Liver (tissue), 9 donors: ENCODE measurements around the gene SUSD4. TPM values are rescaled to one million over a fixed set of nuclear protein-coding genes. Genes with fewer than 3 reads are reported as not detected.

Experiments used
- DNase-seq: peaks from one replicate; pipeline ENCODE4 v3.0.0-alpha.2; 2017; ENCODE audit warnings: low spot score
- H3K27ac ChIP-seq, 2 donors: one replicate each; pipeline ENCODE4 v1.7.0; 2013; ENCODE audit warnings: inconsistent platforms in 2 of 2, low read length in 2 of 2, control low read depth in 1 of 2, low read depth in 1 of 2, mild to moderate bottlenecking in 1 of 2
- H3K27me3 ChIP-seq, 4 donors: one replicate each; pipeline versions ENCODE4 v1.6.1 to v1.7.0; 2013; ENCODE audit warnings: low read length in 3 of 4, inconsistent platforms in 1 of 4, mild to moderate bottlenecking in 1 of 4, moderate library complexity in 1 of 4; ENCODE audit not compliant: control insufficient read depth in 4 of 4, insufficient read depth in 4 of 4
- H3K36me3 ChIP-seq, 4 donors: one replicate each; pipeline versions ENCODE4 v1.6.1 to v1.7.0; 2013; ENCODE audit warnings: low read length in 3 of 4, mild to moderate bottlenecking in 3 of 4, low read depth in 1 of 4, moderate library complexity in 1 of 4; ENCODE audit not compliant: control insufficient read depth in 4 of 4, insufficient read depth in 3 of 4
- H3K4me1 ChIP-seq, 4 donors: one replicate each; pipeline versions ENCODE4 v1.6.1 to v1.7.0; 2013; ENCODE audit warnings: low read length in 3 of 4, mild to moderate bottlenecking in 3 of 4, moderate library complexity in 1 of 4; ENCODE audit not compliant: control insufficient read depth in 4 of 4, insufficient read depth in 4 of 4
- H3K4me3 ChIP-seq, 3 donors: one replicate each; pipeline versions ENCODE4 v1.6.1 to v1.7.0; 2013; ENCODE audit warnings: low read length in 3 of 3, control low read depth in 1 of 3, low read depth in 1 of 3, mild to moderate bottlenecking in 1 of 3
- H3K9ac ChIP-seq, 2 donors: one replicate each; pipeline ENCODE4 v1.7.0; 2013; ENCODE audit warnings: low read length in 2 of 2, mild to moderate bottlenecking in 2 of 2, moderate library complexity in 2 of 2, control low read depth in 1 of 2, low read depth in 1 of 2
- H3K9me3 ChIP-seq, 4 donors: one replicate each; pipeline versions ENCODE4 v1.6.1 to v1.7.0; 2013; ENCODE audit warnings: low read length in 3 of 4; ENCODE audit not compliant: control insufficient read depth in 4 of 4
- ATF3 ChIP-seq: IDR thresholded peaks from 2 replicates; pipeline ENCODE4 v1.6.1; 2016; ENCODE audit warnings: antibody characterized with exemption
- EGR1 ChIP-seq, 2 donors: IDR thresholded peaks; 2 replicates each; pipeline ENCODE4 v1.6.1; 2016 to 2018; ENCODE audit warnings: antibody characterized with exemption in 2 of 2, low read depth in 2 of 2
- FOXA1 ChIP-seq: IDR thresholded peaks from 2 replicates; pipeline ENCODE4 v1.6.1; 2016; ENCODE audit warnings: antibody characterized with exemption
- FOXA2 ChIP-seq: IDR thresholded peaks from 2 replicates; pipeline ENCODE4 v1.6.1; 2016; ENCODE audit warnings: antibody characterized with exemption
- GABPA ChIP-seq, 2 donors: IDR thresholded peaks in 1 of 2; conservative IDR thresholded peaks in 1 of 2; 2 replicates each; pipeline ENCODE4 v1.6.1; 2016; ENCODE audit warnings: antibody characterized with exemption in 2 of 2, mild to moderate bottlenecking in 1 of 2, moderate library complexity in 1 of 2
- HNF4A ChIP-seq, 2 donors: conservative IDR thresholded peaks; 2 replicates each; pipeline ENCODE4 v1.6.1; 2016; ENCODE audit warnings: antibody characterized with exemption in 2 of 2, mild to moderate bottlenecking in 2 of 2
- HNF4G ChIP-seq: IDR thresholded peaks from 2 replicates; pipeline ENCODE4 v1.6.1; 2016; ENCODE audit warnings: antibody characterized with exemption
- JUND ChIP-seq, 2 donors: IDR thresholded peaks; 2 replicates each; pipeline ENCODE4 v1.6.1; 2016; ENCODE audit warnings: antibody characterized with exemption in 2 of 2
- MAX ChIP-seq: IDR thresholded peaks from 2 replicates; pipeline ENCODE4 v1.6.1; 2016; ENCODE audit warnings: antibody characterized with exemption
- NR2F2 ChIP-seq: IDR thresholded peaks from 2 replicates; pipeline ENCODE4 v1.6.1; 2016; ENCODE audit warnings: antibody characterized with exemption
- RAD21 ChIP-seq, 2 donors: IDR thresholded peaks; 2 replicates each; pipeline ENCODE4 v1.6.1; 2016; ENCODE audit warnings: antibody characterized with exemption in 2 of 2, mild to moderate bottlenecking in 2 of 2
- RXRA ChIP-seq, 2 donors: IDR thresholded peaks; 2 replicates each; pipeline ENCODE4 v1.6.1; 2017 to 2018; ENCODE audit warnings: antibody characterized with exemption in 2 of 2, mild to moderate bottlenecking in 1 of 2
- SP1 ChIP-seq: IDR thresholded peaks from 2 replicates; pipeline ENCODE4 v1.6.1; 2018; ENCODE audit warnings: antibody characterized with exemption, mild to moderate bottlenecking
- TAF1 ChIP-seq: conservative IDR thresholded peaks from 2 replicates; pipeline ENCODE4 v1.6.1; 2016; ENCODE audit warnings: antibody characterized with exemption, mild to moderate bottlenecking
- YY1 ChIP-seq: IDR thresholded peaks from 2 replicates; pipeline ENCODE4 v1.6.1; 2016; ENCODE audit warnings: antibody characterized with exemption, mild to moderate bottlenecking
- ZBTB33 ChIP-seq: IDR thresholded peaks from 2 replicates; pipeline ENCODE4 v1.6.1; 2016; ENCODE audit warnings: antibody characterized with exemption
- WGBS: extraction: QIAGEN DNeasy Blood & Tissue Kit; methylation state at CpG from one replicate; pipeline ENCODE4 v1.1.7; 2013; 5-methylcytosine and 5-hydroxymethylcytosine counted together
- polyA plus RNA-seq, 2 donors: library from polyadenylated mRNA; stranded (reverse) in 1 of 2; unstranded in 1 of 2; fragments of 200-250 nt in 1 of 2; fragments of >200 nt in 1 of 2; fragmentation: Nextera tagmentation in 1 of 2; extraction: Ambion mirVana in 1 of 2; gene quantifications; one replicate each; pipeline versions ENCODE4 v1.2.1 to v1.2.3, GENCODE V29; 2013 to 2015
- total RNA-seq, 2 donors: library from RNA; depleted of rRNA; stranded (reverse); fragments of >200 nt; gene quantifications; one replicate each; pipeline ENCODE4 v1.2.3, GENCODE V29; 2014
- TF ChIP-seq, protein P1 (sequence below): IDR thresholded peaks from 2 replicates; pipeline ENCODE4 v1.6.1; 2016; ENCODE audit warnings: antibody characterized with exemption, mild to moderate bottlenecking
- TF ChIP-seq, protein P2 (sequence below): fragments of 150-350 bp; IDR thresholded peaks from 2 replicates; pipeline ENCODE4 v1.5.1; 2017; ENCODE audit warnings: improper control_type of control experiment, low read depth, low read length; ENCODE audit not compliant: missing input control
- donor health status: healthy.
- donor health status: healthy.
- donor health status: healthy.
- donor health status: healthy.
- donor health status: healthy.

SUSD4 gene
- total and polyA plus RNA-seq, 4 donors, result 1.1 to 3.8 (median 1.8) TPM

GRCh38 chr1:223271085-223271781 lies 92.7 kb downstream of the SUSD4 start:
- TF ChIP-seq ATF3 (peak; percentile 47), JUND (IDR thresholded peaks at IDR 0.05) (peak; percentile 38 to 64), EGR1 (IDR thresholded peaks at IDR 0.05; ENCODE audit: low read depth in 2 of 2) (peak in 1 of 2 donors; percentile 38), HNF4G (no peak), FOXA2 (no peak), HNF4A (conservative IDR thresholded peaks at IDR 0.05) (peak; percentile 72 to 73), RXRA (IDR thresholded peaks at IDR 0.05) (peak; percentile 53 to 76), MAX (peak; percentile 29), YY1 (peak; percentile 43), RAD21 (IDR thresholded peaks at IDR 0.05) (peak in 1 of 2 donors; percentile 65), GABPA (IDR thresholded peaks at IDR 0.05 in 1 of 2, conservative IDR thresholded peaks at IDR 0.05 in 1 of 2) (no peak), TAF1 (no peak), ZBTB33 (no peak), FOXA1 (no peak), SP1 (peak; percentile 85), NR2F2 (no peak)
- TF ChIP-seq, protein P1, sequence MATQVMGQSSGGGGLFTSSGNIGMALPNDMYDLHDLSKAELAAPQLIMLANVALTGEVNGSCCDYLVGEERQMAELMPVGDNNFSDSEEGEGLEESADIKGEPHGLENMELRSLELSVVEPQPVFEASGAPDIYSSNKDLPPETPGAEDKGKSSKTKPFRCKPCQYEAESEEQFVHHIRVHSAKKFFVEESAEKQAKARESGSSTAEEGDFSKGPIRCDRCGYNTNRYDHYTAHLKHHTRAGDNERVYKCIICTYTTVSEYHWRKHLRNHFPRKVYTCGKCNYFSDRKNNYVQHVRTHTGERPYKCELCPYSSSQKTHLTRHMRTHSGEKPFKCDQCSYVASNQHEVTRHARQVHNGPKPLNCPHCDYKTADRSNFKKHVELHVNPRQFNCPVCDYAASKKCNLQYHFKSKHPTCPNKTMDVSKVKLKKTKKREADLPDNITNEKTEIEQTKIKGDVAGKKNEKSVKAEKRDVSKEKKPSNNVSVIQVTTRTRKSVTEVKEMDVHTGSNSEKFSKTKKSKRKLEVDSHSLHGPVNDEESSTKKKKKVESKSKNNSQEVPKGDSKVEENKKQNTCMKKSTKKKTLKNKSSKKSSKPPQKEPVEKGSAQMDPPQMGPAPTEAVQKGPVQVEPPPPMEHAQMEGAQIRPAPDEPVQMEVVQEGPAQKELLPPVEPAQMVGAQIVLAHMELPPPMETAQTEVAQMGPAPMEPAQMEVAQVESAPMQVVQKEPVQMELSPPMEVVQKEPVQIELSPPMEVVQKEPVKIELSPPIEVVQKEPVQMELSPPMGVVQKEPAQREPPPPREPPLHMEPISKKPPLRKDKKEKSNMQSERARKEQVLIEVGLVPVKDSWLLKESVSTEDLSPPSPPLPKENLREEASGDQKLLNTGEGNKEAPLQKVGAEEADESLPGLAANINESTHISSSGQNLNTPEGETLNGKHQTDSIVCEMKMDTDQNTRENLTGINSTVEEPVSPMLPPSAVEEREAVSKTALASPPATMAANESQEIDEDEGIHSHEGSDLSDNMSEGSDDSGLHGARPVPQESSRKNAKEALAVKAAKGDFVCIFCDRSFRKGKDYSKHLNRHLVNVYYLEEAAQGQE, result no peak
- TF ChIP-seq, protein P2, sequence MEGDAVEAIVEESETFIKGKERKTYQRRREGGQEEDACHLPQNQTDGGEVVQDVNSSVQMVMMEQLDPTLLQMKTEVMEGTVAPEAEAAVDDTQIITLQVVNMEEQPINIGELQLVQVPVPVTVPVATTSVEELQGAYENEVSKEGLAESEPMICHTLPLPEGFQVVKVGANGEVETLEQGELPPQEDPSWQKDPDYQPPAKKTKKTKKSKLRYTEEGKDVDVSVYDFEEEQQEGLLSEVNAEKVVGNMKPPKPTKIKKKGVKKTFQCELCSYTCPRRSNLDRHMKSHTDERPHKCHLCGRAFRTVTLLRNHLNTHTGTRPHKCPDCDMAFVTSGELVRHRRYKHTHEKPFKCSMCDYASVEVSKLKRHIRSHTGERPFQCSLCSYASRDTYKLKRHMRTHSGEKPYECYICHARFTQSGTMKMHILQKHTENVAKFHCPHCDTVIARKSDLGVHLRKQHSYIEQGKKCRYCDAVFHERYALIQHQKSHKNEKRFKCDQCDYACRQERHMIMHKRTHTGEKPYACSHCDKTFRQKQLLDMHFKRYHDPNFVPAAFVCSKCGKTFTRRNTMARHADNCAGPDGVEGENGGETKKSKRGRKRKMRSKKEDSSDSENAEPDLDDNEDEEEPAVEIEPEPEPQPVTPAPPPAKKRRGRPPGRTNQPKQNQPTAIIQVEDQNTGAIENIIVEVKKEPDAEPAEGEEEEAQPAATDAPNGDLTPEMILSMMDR, result no peak
- no peak overlapping the region for H3K9ac ChIP-seq
- peaks cover 5 to 30% (median 8%) of the 10 kb centered on the region in 4 donors for H3K4me1 ChIP-seq
- 56% methylated on average over 5 of the region's 5 CpGs for WGBS
- no peak for DNase-seq
- H3K4me3 ChIP-seq, result no peak overlapping the region
- no peaks in the 10 kb centered on the region for H3K36me3 ChIP-seq
- no peaks in the 10 kb centered on the region for H3K27me3 ChIP-seq
- peak overlapping the region; percentile 36 to 74 for H3K27ac ChIP-seq
- no peaks in the 10 kb centered on the region for H3K9me3 ChIP-seq
